ENCODE data around the gene TSC22D1.

- no peak for TF ChIP-seq USF2 (IDR thresholded peaks at IDR 0.05; ENCODE audit: low read depth, low read length)
- no peak for TF ChIP-seq CTCF (conservative IDR thresholded peaks at IDR 0.05; ENCODE audit: low read depth, low read length)
- TF ChIP-seq POLR2A (IDR thresholded peaks at IDR 0.05; ENCODE audit: low read depth, low read length), result no peak
- TF ChIP-seq SMC3 (IDR thresholded peaks at IDR 0.05; ENCODE audit: low read depth, low read length), result no peak
- TF ChIP-seq RAD21 (IDR thresholded peaks at IDR 0.05; ENCODE audit: low read length), result no peak
- no peak for TF ChIP-seq MAZ (IDR thresholded peaks at IDR 0.05; ENCODE audit: borderline replicate concordance, low read depth, low read length)
- no peak for TF ChIP-seq MAFK (IDR thresholded peaks at IDR 0.05; ENCODE audit: low read depth, low read length)
- TF ChIP-seq BHLHE40 (IDR thresholded peaks at IDR 0.05; ENCODE audit: low read depth, low read length), result no peak
- TF ChIP-seq CEBPB (IDR thresholded peaks at IDR 0.05; ENCODE audit: low read depth, low read length), result no peak
These were observed 141.4 kb downstream of the TSC22D1 start for GRCh38 chr13:44434766-44435141.

All from IMR-90 (cell line).